HG03280 (cell line): ENCODE data around the gene KCNJ14.

Source experiments
- ATAC-seq: cut with Tn5 transposase; IDR thresholded peaks from one replicate; pipeline ENCODE4 v1.9.1; 2021; ENCODE audit warnings: mild to moderate bottlenecking, moderate library complexity; ENCODE audit not compliant: unreplicated experiment

Gene KCNJ14

DNA sequence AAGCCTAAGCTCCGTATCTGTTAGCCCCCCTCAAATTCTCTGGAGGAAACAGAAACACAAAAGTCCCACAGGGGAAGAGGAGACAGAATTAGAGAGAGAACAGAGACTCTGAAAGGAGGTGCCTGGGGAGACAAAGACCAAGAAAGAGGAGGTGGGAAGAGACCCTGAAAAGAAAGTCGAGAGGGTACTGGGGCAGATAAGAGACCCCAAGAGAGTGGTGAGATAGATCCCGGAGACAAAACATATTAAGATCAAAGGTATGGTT lies 10.5 kb upstream of the KCNJ14 start:
- ATAC-seq = no peak

DNA sequence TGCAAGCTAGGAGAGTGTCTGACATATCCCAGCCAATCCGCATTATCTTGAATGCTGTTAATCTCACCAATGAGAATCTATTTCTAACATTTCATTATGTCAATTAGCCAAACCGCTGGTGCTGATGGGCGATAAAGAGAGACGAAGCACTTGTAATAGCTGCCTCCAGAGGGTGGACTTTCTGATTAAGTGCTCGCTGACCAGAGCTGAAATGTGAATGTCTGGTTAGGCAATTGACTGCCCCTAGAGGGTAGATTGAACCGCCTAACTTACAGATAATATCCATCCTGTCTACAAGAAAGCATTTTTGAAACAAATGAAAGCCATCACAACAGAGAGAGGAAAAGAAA lies 10.1 kb upstream of the KCNJ14 start:
- ATAC-seq = peak; percentile 25

DNA sequence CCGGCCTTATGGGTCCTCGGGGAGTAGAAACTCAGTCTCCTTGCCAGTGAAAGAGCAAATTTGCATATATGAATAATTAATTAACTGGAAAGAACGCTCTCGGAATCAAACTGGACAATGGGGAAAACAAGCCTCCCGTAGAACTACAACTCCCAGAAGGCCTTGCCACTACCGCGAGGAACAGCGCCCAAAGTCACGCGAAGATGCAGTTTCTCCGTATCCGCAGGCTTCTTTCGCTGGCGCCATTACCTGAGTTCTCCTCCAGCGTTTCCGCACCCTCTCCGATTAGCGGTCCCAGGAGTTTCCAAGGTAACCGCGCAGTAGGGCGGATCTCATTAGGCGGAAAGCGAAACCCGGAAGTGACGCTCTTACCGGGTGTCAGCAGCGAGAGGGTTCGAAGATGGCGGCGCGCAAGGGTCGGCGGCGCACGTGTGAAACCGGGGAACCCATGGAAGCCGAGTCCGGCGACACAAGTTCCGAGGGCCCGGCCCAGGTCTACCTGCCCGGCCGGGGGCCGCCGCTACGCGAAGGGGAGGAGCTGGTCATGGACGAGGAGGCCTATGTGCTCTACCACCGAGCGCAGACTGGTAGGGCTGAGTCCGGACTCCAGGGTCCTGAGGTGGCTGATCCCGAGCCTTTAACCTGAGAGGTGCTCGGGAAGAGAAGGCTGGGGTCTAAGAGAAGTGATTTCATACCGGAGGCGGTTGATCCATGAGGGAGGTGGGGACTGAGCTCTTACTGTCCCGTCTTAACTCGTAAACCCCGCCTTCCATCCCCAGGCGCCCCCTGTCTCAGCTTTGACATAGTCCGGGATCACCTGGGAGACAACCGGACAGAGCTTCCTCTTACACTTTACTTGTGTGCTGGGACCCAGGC lies 9.5 kb upstream of the KCNJ14 start, which contains the start of gene GRWD1:
TSS of gene GRWD1 (plus strand) at position 378 of the 876 bp plus-strand sequence. CDS start at position 401, 23 bp downstream.
- peak; percentile 81 for ATAC-seq

DNA sequence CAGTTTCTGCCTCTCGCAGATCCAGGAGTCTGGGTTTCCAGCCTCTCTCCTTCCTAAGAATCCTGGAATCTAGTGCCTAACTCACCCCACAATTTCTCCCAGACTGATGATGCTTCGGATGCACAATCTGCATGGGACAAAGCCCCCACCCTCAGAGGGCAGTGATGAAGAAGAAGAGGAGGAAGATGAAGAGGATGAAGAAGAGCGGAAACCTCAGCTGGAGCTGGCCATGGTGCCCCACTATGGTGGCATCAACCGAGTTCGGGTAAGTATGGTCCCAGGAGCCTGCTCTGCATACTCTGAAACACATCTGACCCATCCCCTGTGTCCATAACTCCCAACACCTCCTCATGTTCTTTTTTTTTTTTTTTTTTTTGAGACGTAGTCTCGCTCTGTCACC lies 8.8 kb upstream of the KCNJ14 start:
- no peak for ATAC-seq

DNA sequence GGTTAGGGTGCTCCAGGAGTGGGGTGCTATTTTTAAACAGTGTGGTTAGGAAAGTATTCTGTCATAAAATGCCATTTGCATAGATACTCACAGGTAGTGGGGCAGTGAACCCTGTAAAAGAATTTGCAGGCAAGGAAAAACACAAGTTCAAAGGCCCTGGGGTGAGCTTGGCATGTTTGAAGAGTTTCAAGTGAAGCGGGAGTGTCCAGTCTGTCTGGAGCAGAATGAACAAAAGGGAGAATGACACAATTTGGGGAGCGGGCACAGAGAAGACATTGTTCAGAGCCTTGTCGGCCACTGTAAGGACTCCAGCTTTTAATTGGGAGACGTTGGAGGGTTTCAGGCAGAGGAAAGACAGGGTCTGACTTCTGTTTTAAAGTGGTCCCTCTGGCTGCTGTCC lies 6.8 kb upstream of the KCNJ14 start:
- ATAC-seq = no peak

DNA sequence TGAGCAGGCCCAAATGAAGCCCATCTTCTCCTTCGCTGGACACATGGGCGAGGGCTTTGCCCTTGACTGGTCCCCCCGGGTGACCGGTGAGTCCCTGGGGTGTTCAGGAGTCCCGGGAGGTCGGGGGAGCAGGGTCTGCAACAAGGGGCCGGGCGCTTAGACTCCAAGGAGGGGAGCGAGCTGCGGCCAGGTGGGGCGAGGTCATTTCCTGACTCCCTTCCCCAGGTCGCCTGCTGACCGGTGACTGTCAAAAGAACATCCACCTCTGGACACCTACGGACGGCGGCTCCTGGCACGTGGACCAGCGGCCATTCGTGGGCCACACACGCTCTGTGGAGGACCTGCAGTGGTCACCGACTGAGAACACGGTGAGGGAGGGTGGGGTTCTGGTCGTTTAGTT lies 4.9 kb upstream of the KCNJ14 start:
- ATAC-seq = no peak

DNA sequence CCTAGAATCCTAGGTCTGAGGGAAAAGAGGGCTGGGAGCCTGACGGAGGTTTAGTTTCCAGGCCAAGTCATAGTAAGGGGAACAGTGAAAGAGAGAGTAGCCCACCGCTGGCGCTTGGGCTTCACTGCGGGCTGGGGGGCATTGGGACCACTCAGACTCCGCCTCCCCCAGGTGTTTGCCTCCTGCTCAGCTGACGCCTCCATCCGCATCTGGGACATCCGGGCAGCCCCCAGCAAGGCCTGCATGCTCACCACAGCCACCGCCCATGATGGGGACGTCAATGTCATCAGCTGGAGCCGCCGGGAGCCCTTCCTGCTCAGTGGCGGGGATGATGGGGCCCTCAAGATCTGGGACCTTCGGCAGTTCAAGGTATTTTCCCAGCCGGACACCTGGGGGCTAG lies 4.5 kb upstream of the KCNJ14 start:
- no peak for ATAC-seq

DNA sequence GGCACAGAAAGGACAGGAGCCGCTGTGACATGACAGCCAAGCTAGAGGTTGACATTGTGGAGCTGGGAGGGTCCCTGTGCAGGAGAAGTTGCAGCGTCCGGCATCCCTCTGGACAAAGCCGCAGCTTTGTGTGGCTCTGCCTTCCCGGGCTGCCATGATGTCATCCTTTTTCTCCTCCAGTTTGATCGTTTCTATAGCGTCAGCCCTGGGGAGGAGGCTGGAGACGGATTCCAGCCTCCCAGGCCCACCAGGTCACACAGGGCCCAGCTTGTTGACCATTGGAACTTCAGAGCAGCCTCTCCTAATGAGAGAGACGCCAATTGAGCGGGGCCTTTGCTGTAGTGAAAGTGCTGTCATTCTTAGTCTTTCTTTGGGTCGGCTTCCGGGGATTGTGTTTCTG lies 3.8 kb upstream of the KCNJ14 start:
- no peak for ATAC-seq

DNA sequence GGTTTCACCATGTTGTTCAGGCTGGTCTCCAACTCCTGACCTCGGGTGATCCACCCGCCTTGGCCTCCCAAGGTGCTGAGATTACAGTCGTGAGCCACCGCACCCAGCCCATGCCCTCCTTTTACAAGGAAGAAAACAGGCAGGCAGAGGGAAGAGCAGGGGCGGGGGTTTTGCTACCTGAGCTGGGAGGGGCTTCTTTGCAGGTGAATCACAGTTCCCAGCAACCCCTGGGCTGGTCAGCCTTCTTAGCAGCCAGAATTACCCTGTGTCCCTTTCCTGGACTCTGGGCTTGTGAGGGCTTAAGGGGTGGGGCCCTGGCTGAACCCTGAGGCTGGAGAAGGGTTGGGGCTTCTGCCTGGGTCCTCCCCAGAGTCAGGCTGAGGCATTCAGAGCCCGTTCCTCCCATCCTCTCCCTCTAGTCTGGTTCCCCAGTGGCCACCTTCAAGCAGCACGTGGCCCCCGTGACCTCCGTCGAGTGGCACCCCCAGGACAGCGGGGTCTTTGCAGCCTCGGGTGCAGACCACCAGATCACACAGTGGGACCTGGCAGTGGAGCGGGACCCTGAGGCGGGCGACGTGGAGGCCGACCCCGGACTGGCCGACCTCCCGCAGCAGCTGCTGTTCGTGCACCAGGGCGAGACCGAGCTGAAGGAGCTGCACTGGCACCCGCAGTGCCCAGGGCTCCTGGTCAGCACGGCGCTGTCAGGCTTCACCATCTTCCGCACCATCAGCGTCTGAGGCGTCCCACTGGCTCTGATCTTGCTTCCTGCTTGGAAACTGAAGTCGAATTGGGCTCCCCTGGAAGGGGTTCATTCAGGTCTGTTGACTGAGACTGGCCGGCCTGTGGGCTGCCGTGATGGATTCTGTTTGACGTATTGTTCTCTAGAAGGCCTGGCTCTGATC lies 2.8 kb upstream of the KCNJ14 start:
- ATAC-seq = no peak

DNA sequence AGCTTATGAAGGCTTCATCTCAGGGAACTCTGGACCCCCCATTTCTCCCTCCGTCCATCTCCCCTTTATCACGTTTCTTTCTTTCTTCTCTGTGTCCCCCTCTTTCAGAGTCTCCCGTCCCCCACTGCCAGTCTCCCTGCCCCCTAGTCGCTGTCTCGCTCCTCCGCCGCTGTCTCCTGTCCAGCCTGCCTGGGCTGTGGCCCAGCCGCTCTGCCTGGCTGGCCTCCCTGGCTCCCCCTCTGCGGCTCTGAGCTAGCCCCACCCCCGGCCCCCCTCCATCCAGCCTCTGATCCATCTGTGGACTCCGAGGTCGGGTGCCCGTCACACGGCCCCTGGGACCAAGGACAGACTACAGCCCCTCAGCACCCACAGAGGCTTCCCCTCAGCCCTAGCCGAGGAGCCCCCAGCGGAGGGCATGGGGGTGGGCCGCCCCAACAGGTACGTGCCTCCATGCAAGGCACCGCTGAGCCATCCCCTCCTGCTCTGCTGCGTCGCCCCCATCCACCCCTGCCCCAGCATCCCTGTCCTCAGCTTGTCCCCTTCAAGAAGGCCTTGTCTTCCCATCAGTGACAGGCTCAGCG lies 1.1 kb upstream of the KCNJ14 start:
- ATAC-seq = no peak

DNA sequence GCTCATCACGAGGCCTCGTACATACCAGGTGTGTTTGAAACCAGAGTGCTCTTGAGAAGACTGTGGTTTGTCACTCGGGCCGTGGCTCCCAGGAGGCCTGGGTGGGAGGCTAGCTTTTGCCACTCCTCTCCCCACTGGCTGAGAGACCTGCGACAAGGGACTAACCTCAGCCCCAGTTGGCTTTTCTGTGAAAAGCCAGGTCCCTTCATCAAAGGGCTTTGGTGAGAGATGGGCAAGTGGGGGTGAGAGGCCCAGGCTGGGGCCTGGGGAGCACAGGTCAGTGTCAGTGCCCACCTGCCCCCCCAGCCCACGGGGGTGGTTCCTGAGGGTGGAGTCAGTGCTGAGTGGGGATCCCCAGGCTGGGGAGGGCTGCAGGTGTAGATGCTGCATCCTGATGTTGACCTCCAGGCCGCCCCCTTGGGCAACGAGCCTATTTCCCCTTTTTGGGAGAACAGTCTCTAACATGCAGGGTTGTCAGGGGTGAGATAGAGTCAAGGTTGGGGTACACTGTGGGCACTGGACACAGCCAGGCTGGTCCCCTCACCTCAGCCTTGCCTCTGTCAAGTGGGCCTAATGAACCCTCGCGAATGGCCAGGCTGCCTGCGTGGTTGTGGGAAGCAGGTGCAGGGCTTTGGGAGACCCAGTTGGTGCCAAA lies 661 bp downstream of the KCNJ14 start:
- ATAC-seq = no peak

DNA sequence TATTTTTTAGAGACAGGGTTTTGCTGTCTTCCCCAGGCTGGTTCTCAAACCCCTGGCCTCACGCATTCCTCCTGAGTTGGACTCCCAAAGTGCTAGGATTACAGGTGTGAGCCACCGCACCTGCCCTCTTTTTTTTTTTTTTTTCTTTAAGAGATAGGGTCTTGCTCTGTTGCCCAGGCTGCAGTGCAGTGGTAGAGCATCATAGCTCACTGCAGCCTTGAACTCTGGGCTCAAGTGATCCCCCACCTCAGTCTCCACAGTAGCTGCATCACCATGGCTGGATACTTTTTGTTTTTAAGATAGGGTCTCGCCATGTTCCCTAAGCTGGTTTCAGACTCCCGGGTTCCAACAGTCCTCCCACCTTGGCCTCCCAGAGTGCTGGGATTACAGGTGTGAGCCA lies 1.5 kb downstream of the KCNJ14 start:
- no peak for ATAC-seq

DNA sequence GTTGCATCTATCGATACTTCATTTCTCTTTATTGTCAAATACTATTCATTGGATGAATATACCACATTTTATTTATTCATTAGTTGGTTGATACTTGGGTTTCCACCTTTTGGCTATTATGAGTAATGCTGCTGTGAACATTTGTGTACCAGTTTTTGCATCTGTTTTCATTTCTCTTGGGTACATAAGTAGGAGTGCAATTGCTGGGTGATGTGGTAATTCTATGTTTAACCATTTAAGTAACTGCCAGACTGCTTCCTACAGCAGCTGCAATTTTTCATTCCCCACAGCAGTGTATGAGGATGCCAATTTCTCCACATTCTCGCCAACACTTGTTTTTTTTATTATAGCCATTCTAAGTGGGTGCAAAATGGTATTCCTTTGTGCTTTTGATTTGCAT lies 2.6 kb downstream of the KCNJ14 start:
- no peak for ATAC-seq

DNA sequence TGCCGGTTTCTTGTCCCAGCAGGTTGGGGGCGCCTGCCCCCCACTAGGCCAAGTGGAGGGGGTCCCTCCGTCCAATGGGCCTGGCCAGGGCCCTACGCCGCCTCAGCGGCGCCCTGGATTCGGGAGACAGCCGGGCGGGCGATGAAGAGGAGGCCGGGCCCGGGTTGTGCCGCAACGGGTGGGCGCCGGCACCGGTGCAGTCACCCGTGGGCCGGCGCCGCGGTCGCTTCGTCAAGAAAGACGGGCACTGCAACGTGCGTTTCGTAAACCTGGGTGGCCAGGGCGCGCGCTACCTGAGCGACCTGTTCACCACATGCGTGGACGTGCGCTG lies 6.2 kb downstream of the KCNJ14 start:
- no peak for ATAC-seq

DNA sequence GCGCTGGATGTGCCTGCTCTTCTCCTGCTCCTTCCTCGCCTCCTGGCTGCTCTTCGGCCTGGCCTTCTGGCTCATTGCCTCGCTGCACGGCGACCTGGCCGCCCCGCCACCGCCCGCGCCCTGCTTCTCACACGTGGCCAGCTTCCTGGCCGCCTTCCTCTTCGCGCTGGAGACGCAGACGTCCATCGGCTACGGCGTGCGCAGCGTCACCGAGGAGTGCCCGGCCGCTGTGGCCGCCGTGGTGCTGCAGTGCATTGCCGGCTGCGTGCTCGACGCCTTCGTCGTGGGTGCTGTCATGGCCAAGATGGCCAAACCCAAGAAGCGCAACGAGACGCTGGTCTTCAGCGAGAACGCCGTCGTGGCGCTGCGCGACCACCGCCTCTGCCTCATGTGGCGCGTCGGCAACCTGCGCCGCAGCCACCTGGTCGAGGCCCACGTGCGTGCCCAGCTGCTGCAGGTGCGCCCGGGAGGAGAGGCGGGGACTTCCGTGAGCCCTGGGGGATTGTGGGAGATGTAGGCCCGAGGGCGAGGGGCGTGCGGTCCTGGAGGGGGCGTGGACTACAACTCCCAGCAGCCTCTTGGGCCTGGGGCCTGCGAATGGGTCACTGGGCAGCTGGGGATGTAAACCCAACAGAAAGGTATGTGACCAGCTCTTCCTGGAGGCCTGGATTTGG lies 6.7 kb downstream of the KCNJ14 start:
- ATAC-seq = no peak

DNA sequence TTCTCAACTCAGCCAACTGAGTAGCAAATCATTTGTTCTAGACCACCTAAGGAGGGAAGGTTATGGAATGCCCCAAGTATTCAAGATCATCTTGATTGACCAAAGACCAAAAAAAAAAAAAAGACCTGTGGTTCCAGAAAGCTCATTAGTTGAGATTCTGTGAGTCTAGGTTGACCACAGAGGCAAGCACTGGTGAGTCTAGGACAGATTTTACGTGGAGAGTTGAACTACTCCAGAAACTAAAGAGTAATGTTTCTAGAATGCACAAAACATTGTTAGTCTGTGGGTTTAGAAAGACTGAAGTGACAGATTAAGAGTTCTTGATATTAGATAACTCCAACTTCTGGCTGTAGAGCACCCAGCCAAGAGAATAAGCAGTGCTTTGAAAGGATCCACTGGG lies 9.8 kb downstream of the KCNJ14 start:
- no peak for ATAC-seq

DNA sequence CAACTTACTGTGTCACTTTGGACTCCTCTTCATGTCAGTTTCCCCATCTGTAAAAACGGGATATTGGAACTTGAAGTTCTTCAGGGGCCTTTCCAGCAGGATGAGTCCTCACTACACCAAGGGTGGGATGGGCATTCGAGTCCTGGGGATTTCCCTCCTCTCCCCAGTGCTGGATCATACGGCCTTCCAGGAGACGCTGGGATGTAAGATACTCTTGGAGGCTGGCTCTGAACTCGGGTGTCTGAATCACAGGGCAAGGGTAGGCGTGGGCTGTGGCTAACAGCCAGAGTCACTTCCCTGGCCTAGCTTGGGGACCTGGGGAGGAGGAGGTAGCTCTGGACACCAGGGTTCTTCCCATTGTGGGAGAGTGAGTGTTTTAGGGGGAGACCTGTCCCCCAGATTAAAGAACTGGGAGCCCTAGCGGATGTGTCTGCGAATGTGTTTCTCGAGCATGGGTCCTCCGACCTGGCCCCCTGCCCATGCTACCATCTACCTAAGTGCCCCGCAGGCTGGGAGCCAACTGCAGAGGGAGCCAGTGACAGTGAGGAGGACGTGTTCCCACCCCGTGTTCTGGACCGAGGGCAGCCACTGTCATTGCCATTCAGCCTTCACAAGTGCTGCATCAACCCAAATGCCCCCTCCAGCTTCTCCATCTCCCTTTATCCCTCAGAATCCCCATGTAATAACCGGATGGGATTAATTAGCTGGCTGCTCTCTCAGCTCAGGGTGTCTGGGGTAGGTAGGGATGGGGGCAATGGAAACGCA lies 11.4 kb downstream of the KCNJ14 start:
- ATAC-seq = no peak

DNA sequence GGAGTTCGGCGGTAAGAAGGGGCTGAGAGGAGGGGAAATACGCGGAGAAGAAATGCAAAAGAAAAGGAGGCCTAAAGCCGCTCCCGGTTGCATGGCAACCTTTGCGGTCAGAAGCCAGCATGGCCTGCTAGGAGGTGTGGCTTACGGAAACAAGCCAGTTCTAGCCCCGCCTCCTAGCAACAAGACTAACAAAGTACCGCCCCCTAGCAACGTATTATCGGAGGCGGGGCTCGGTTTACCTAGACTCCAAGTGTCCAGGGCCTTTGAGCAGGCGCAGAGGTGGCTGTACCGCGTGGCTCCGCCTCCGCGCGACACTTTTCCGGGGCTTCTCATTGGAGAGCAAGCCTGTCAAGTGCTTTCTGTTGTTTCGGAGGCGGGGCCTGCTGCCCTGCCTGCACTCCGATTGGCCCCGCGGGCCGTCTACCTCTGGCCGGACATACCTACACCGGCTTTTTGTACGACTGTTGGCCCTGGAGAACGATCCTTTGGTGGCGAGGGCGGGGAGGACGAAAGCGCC lies 13.5 kb downstream of the KCNJ14 start:
- peak; percentile 92 for ATAC-seq

DNA sequence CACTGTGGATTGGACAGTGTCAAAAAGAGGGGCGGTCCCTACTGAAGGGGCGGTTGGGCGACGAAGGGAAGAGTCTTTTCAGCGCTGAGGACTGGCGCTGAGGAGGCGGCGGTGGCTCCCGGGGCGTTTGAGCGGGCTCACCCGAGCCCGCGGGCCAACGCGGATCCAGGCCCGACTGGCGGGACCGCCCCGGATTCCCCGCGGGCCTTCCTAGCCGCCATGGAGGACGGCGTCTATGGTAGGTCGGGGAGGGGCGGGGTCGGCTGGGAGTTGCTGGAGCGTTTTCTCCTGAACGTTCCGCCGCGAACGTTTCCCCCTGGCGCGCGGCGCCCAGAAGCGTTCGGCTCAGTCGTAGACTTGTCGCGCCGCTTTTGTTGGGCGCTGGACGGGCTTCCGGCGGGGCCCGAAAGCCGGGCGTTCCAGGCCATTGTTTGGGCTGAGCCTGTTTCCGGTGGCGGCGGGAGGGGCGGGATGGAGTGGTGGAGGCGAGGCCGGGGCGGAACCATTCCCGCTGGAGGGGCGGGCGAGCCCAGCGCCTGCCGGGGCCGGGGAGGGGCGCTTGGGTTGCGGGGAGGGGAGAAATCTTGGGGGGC lies 14.0 kb downstream of the KCNJ14 start, which contains the start of gene CYTH2:
TSS of gene CYTH2 (plus strand) at position 81 of the 593 bp plus-strand sequence. CDS start at position 220, 139 bp downstream.
- ATAC-seq = peak; percentile 23
